ENCODE data around the gene HSD3B7.

Gene HSD3B7

GRCh38 chr16:30972872-30973271, 12.1 kb upstream of the HSD3B7 start:
- H3K4me3 ChIP-seq (replicated peaks; ENCODE audit: low read depth, low read length) = no peak overlapping the region
- TF ChIP-seq CTCF (IDR thresholded peaks at IDR 0.05; ENCODE audit: low read depth, low read length, missing control alignments) = peak; percentile 13
- no peak for DNase-seq (ENCODE audit: extremely low read depth, low read depth)

GRCh38 chr16:30974348-30974747, 10.7 kb upstream of the HSD3B7 start:
- H3K4me3 ChIP-seq (replicated peaks; ENCODE audit: low read depth, low read length) = no peak overlapping the region
- DNase-seq (ENCODE audit: extremely low read depth, low read depth) = no peak
- TF ChIP-seq CTCF (IDR thresholded peaks at IDR 0.05; ENCODE audit: low read depth, low read length, missing control alignments) = no peak

GRCh38 chr16:30976486-30976885, 8.5 kb upstream of the HSD3B7 start:
- TF ChIP-seq CTCF (IDR thresholded peaks at IDR 0.05; ENCODE audit: low read depth, low read length, missing control alignments) = no peak
- DNase-seq (ENCODE audit: extremely low read depth, low read depth) = no peak
- H3K4me3 ChIP-seq (replicated peaks; ENCODE audit: low read depth, low read length) = no peak overlapping the region

GRCh38 chr16:30977502-30977901, 7.5 kb upstream of the HSD3B7 start:
- no peak overlapping the region for H3K4me3 ChIP-seq (replicated peaks; ENCODE audit: low read depth, low read length)
- peak; percentile 52 for TF ChIP-seq CTCF (IDR thresholded peaks at IDR 0.05; ENCODE audit: low read depth, low read length, missing control alignments)
- no peak for DNase-seq (ENCODE audit: extremely low read depth, low read depth)

- TF ChIP-seq CTCF (IDR thresholded peaks at IDR 0.05; ENCODE audit: low read depth, low read length, missing control alignments) = no peak
- H3K4me3 ChIP-seq (replicated peaks; ENCODE audit: low read depth, low read length) = no peak overlapping the region
- no peak for DNase-seq (ENCODE audit: extremely low read depth, low read depth)
Measured at GRCh38 chr16:30979170-30980022, 5.6 kb upstream of the HSD3B7 start.

GRCh38 chr16:30980023-30980371, 5.0 kb upstream of the HSD3B7 start:
- DNase-seq (ENCODE audit: extremely low read depth, low read depth) = no peak
- no peak for TF ChIP-seq CTCF (IDR thresholded peaks at IDR 0.05; ENCODE audit: low read depth, low read length, missing control alignments)
- H3K4me3 ChIP-seq (replicated peaks; ENCODE audit: low read depth, low read length) = no peak overlapping the region

GRCh38 chr16:30980434-30980833, 4.6 kb upstream of the HSD3B7 start:
- no peak for DNase-seq (ENCODE audit: extremely low read depth, low read depth)
- no peak for TF ChIP-seq CTCF (IDR thresholded peaks at IDR 0.05; ENCODE audit: low read depth, low read length, missing control alignments)
- no peak overlapping the region for H3K4me3 ChIP-seq (replicated peaks; ENCODE audit: low read depth, low read length)

Data from HFF-Myc (cell line).